Measurements from ENCODE around the gene AKAP6. TPM values are rescaled to one million over a fixed set of nuclear protein-coding genes. Genes with fewer than 3 reads are reported as not detected.

The AKAP6 gene
- total and polyA plus RNA-seq, 2 experiments from 2014 or later: 0.38 to 0.42 TPM

DNA sequence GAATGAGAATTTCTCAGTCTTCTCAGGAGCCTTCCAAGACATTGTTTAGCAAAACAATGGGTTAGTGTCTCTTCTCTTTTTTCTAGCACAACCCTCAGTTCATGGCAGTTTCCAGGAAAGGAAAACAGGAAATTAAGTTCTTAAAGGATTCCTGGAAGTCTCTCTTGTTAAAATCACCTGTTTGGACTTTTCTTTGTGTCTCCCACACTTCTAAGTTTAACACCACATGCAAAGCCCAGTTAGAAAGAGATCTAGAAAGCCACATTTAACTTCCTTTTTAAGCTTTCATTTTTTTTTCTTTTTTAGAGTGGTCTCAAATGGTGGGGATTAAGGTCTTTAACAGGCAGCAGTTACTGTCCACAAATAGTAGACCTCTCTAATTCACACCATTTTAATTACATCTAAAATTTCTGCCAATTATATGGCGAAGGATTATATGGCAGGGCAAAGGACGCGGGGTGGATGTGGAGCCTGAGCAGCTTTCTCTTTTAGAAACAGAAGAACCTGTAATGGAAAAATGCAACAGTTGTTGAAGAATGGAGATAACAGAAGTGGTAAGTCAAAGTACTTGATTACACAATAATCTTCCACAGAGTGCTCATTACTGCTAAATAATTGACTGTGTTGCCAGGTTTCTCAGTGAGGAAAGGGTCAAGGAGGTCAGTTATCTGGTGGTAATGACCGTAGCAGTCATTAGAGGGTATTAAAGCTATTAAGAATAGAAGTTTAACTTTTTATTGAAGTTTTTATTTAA lies 298.6 kb downstream of the AKAP6 start (continued):
- TF ChIP-seq, protein P1, sequence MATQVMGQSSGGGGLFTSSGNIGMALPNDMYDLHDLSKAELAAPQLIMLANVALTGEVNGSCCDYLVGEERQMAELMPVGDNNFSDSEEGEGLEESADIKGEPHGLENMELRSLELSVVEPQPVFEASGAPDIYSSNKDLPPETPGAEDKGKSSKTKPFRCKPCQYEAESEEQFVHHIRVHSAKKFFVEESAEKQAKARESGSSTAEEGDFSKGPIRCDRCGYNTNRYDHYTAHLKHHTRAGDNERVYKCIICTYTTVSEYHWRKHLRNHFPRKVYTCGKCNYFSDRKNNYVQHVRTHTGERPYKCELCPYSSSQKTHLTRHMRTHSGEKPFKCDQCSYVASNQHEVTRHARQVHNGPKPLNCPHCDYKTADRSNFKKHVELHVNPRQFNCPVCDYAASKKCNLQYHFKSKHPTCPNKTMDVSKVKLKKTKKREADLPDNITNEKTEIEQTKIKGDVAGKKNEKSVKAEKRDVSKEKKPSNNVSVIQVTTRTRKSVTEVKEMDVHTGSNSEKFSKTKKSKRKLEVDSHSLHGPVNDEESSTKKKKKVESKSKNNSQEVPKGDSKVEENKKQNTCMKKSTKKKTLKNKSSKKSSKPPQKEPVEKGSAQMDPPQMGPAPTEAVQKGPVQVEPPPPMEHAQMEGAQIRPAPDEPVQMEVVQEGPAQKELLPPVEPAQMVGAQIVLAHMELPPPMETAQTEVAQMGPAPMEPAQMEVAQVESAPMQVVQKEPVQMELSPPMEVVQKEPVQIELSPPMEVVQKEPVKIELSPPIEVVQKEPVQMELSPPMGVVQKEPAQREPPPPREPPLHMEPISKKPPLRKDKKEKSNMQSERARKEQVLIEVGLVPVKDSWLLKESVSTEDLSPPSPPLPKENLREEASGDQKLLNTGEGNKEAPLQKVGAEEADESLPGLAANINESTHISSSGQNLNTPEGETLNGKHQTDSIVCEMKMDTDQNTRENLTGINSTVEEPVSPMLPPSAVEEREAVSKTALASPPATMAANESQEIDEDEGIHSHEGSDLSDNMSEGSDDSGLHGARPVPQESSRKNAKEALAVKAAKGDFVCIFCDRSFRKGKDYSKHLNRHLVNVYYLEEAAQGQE (IDR thresholded peaks at IDR 0.05; ENCODE audit: unreplicated experiment): no peak
- TF ChIP-seq ZNF331 (CRISPR knock-in tag; IDR thresholded peaks at IDR 0.05; ENCODE audit: low read depth): no peak
- TF ChIP-seq, protein P2, sequence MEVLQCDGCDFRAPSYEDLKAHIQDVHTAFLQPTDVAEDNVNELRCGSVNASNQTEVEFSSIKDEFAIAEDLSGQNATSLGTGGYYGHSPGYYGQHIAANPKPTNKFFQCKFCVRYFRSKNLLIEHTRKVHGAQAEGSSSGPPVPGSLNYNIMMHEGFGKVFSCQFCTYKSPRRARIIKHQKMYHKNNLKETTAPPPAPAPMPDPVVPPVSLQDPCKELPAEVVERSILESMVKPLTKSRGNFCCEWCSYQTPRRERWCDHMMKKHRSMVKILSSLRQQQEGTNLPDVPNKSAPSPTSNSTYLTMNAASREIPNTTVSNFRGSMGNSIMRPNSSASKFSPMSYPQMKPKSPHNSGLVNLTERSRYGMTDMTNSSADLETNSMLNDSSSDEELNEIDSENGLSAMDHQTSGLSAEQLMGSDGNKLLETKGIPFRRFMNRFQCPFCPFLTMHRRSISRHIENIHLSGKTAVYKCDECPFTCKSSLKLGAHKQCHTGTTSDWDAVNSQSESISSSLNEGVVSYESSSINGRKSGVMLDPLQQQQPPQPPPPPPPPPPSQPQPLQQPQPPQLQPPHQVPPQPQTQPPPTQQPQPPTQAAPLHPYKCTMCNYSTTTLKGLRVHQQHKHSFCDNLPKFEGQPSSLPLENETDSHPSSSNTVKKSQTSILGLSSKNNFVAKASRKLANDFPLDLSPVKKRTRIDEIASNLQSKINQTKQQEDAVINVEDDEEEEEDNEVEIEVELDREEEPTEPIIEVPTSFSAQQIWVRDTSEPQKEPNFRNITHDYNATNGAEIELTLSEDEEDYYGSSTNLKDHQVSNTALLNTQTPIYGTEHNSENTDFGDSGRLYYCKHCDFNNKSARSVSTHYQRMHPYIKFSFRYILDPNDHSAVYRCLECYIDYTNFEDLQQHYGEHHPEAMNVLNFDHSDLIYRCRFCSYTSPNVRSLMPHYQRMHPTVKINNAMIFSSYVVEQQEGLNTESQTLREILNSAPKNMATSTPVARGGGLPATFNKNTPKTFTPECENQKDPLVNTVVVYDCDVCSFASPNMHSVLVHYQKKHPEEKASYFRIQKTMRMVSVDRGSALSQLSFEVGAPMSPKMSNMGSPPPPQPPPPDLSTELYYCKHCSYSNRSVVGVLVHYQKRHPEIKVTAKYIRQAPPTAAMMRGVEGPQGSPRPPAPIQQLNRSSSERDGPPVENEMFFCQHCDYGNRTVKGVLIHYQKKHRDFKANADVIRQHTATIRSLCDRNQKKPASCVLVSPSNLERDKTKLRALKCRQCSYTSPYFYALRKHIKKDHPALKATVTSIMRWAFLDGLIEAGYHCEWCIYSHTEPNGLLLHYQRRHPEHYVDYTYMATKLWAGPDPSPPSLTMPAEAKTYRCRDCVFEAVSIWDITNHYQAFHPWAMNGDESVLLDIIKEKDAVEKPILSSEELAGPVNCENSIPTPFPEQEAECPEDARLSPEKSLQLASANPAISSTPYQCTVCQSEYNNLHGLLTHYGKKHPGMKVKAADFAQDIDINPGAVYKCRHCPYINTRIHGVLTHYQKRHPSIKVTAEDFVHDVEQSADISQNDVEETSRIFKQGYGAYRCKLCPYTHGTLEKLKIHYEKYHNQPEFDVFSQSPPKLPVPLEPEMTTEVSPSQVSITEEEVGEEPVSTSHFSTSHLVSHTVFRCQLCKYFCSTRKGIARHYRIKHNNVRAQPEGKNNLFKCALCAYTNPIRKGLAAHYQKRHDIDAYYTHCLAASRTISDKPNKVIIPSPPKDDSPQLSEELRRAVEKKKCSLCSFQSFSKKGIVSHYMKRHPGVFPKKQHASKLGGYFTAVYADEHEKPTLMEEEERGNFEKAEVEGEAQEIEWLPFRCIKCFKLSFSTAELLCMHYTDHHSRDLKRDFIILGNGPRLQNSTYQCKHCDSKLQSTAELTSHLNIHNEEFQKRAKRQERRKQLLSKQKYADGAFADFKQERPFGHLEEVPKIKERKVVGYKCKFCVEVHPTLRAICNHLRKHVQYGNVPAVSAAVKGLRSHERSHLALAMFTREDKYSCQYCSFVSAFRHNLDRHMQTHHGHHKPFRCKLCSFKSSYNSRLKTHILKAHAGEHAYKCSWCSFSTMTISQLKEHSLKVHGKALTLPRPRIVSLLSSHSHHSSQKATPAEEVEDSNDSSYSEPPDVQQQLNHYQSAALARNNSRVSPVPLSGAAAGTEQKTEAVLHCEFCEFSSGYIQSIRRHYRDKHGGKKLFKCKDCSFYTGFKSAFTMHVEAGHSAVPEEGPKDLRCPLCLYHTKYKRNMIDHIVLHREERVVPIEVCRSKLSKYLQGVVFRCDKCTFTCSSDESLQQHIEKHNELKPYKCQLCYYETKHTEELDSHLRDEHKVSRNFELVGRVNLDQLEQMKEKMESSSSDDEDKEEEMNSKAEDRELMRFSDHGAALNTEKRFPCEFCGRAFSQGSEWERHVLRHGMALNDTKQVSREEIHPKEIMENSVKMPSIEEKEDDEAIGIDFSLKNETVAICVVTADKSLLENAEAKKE (CRISPR knock-in tag; IDR thresholded peaks at IDR 0.05): no peak
- no peak for TF ChIP-seq STAT1 (IDR thresholded peaks at IDR 0.05; ENCODE audit: unreplicated experiment)
- no peak for TF ChIP-seq ZNF114 (CRISPR knock-in tag; IDR thresholded peaks at IDR 0.05)
- TF ChIP-seq NANOG (IDR thresholded peaks at IDR 0.05; ENCODE audit: borderline replicate concordance): no peak

Data from GM23338 (cell line).